Activated naive CD4-positive, alpha-beta T cell treated with anti-CD3 and anti-CD28 coated beads, Interleukin-2, amount 10 ng/mL, durations not matched to agents 7 days and 5 days (primary cell): Measurements from ENCODE around the gene BTBD18.
"Not testable (repeated sequence)": the region's sequence is repeated elsewhere in the genome, so short reads cannot be mapped to it uniquely, and the experiment has no call there.

Experiments used
- CTCF ChIA-PET: fragments of 350-600 bp; sonication (Branson Sonifier 250); formaldehyde crosslinking; loops from one replicate; lab custom pipeline; 2021; ENCODE audit warnings: antibody characterized with exemption; lab: Charles Lee
- DNase-seq: peaks from one replicate; pipeline ENCODE4 v3.0.0-alpha.2; 2020
- H3K27ac Mint-ChIP-seq: one replicate; pipeline ENCODE4 v1.8.0; 2021; ENCODE audit warnings: mild to moderate bottlenecking, moderate library complexity, mixed read lengths
- H3K27me3 Mint-ChIP-seq: one replicate; pipeline ENCODE4 v1.8.0; 2021; ENCODE audit warnings: mild to moderate bottlenecking, mixed read lengths
- H3K36me3 Mint-ChIP-seq: one replicate; pipeline ENCODE4 v1.8.0; 2021; ENCODE audit warnings: mixed read lengths
- H3K4me1 Mint-ChIP-seq: one replicate; pipeline ENCODE4 v1.8.0; 2021; ENCODE audit warnings: mixed read lengths
- H3K4me3 Mint-ChIP-seq: one replicate; pipeline ENCODE4 v1.8.0; 2021; ENCODE audit warnings: mild to moderate bottlenecking, moderate library complexity, mixed read lengths
- H3K9me3 Mint-ChIP-seq: one replicate; pipeline ENCODE4 v1.8.0; 2021; ENCODE audit warnings: mixed read lengths

Gene BTBD18

DNA sequence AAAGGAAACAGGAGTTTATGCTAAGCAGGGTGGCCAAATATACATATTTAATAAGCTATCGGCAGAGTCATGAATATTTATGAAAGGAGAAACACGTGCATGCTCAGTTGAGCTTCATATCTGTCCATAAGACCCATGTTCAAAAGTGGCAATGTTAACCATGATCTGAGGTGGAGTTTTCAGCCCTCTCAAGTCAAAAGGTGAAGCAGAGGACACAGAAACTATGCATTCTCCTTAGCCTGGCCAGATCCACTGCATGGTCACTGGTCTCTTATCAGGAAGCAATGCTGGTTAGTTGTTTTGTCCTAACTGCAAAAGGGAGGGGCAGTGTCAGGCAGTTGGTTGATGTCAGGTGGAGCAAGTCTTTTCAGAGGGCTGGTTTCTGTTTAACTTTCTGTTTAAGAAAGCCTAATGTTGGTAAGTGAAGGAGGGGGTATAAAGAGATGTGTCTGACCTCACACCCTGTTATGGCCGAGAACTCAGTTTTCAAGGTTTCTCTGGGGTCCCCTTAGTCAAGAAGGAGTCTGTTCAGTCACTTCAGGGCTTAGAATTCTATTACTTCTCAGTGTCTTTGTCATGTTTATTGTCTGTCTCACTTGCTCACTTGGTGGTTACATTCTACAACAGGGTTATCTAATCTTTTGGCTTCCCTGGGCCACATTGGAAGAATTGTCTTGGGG is 15.9 kb downstream of the BTBD18 start:
- H3K27ac Mint-ChIP-seq: peak overlapping the region; percentile 22
- peaks cover 30% of the 10 kb centered on the region for H3K36me3 Mint-ChIP-seq
- no peak for DNase-seq
- CTCF ChIA-PET: interaction anchor here (0.6 to 2.3 kb wide), 2 partner anchors 38 to 65 kb away, joined by 3 to 8 read pairs; no protein-coding TSS in a partner anchor
- no peaks in the 10 kb centered on the region for H3K9me3 Mint-ChIP-seq
- no peak overlapping the region for H3K4me3 Mint-ChIP-seq
- peaks cover 24% of the 10 kb centered on the region for H3K4me1 Mint-ChIP-seq
- H3K27me3 Mint-ChIP-seq: no peaks in the 10 kb centered on the region

DNA sequence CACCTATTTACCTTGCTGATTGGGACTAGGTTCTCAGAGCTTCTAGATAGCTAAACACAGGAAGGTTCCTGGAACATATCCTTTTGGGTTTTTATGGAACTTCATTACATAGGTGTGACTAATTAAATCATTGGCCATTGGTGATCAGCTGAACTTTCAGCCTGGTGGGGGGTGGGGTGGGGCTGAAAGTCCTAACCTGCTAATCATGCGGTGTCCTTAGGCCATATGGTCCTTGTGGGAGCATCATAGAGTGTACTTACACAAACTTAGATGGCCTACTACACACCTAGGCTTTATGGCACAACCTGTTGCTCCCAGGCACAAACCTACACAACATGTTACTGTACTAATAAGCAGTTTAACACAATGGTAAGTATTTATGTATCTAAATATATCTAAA is 19.0 kb downstream of the BTBD18 start:
- Mint-ChIP-seq H3K4me1 (peaks cover 14% of the 10 kb centered on the region), H3K36me3 (peaks cover 16% of the 10 kb centered on the region), H3K4me3 (no peak overlapping the region), H3K9me3 (no peaks in the 10 kb centered on the region), H3K27ac (no peak overlapping the region), H3K27me3 (no peaks in the 10 kb centered on the region)
- no peak for DNase-seq
- CTCF ChIA-PET: interaction anchor here (0.7 kb wide), 1 partner anchor 784 kb away, joined by 3 read pairs; no protein-coding TSS in a partner anchor

DNA sequence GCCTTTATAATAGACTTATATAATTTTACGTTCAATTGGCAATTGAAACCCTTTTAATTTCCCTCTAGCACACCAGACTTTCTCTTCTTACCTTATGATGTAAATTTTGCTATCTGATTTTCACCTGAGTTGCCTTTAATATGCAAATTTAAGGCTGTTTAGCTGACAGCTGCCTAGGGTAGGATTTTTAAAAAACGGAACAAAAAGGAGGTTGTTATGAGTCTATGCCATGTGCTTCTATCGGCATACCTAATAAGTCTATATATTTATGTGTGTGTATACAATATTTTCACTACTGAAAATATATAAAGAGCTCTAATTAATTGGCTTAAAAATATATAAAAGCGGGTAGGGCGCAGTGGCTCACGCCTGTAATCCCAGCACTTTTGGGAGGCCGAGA is 22.1 kb downstream of the BTBD18 start:
- CTCF ChIA-PET: interaction anchor here (2.1 kb wide), 1 partner anchor 71 kb away, joined by 6 read pairs; no protein-coding TSS in a partner anchor
- DNase-seq: no peak
- Mint-ChIP-seq H3K4me3 (no peak overlapping the region), H3K27me3 (no peaks in the 10 kb centered on the region), H3K4me1 (peaks cover 6% of the 10 kb centered on the region), H3K9me3 (no peaks in the 10 kb centered on the region), H3K36me3 (peaks cover 6% of the 10 kb centered on the region), H3K27ac (no peak overlapping the region)

DNA sequence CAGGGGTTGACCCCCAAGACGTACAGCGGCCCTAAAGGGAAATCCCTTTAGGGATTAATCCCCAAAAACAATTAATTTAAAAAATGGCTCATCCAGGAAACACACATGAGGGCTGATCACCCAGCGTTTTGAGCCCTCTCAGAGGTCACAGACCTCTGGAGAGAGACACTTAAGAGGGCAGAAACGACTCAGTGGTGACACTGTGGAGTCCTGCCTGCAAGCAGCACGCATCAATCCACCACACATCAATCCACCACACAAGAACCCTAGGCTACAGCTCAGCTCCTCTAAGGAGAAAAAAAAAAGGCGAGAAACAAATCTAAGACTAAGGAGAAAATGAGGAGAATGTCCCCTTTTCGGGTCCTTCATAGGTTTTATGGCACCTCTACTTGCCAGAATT is 22.8 kb downstream of the BTBD18 start:
- H3K9me3 Mint-ChIP-seq: no peaks in the 10 kb centered on the region
- no peaks in the 10 kb centered on the region for H3K27me3 Mint-ChIP-seq
- DNase-seq: no peak
- H3K4me3 Mint-ChIP-seq: no peak overlapping the region
- H3K27ac Mint-ChIP-seq: peak overlapping the region; percentile 24
- CTCF ChIA-PET: interaction anchor here (2.1 kb wide), 1 partner anchor 72 kb away, joined by 6 read pairs; no protein-coding TSS in a partner anchor
- H3K4me1 Mint-ChIP-seq: peaks cover 3% of the 10 kb centered on the region
- peaks cover 5% of the 10 kb centered on the region for H3K36me3 Mint-ChIP-seq

DNA sequence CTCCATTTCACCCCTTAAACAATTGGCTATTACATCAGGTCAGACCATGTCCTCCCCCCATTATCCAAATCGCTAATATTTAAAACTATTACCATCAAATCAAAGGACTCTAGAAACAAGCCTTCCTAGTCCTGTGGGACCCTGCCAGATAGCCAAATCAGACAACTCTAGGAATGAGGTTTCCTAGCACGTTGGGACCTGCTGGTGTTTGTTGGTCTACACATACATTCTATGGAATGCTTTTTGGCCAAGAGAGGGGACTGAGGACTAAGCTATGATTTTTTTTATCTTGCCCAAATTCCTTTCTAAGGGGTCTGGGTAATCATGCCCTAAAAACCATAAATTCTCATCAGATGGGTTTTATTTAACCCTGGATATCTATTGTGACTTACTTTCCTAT is 24.4 kb downstream of the BTBD18 start:
- no peak overlapping the region for H3K27ac Mint-ChIP-seq

DNA sequence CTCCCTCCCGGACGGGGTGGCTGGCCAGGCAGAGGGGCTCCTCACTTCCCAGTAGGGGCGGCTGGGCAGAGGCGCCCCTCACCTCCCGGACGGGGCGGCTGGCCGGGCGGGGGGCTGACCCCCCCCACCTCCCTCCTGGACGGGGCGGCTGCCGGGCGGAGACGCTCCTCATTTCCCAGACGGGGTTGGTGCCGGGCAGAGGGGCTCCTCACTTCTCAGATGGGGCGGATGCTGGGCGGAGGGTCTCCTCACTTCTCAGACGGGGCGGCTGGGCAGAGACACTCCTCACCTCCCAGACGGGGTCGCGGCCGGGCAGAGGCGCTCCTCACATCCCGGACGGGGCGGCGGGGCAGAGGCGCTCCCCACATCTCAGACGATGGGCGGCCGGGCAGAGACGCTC is 34.9 kb downstream of the BTBD18 start:
- peaks cover 10% of the 10 kb centered on the region for H3K36me3 Mint-ChIP-seq
- H3K4me3 Mint-ChIP-seq, H3K27ac Mint-ChIP-seq, H3K9me3 Mint-ChIP-seq, H3K27me3 Mint-ChIP-seq, DNase-seq, CTCF ChIA-PET: not testable (repeated sequence)
- peaks cover 18% of the 10 kb centered on the region for H3K4me1 Mint-ChIP-seq

More for the DNA sequence above, 24.4 kb downstream of the BTBD18 start:
- DNase-seq: no peak
- Mint-ChIP-seq H3K27me3 (no peaks in the 10 kb centered on the region), H3K4me3 (no peak overlapping the region), H3K9me3 (no peaks in the 10 kb centered on the region), H3K4me1 (peaks cover 3% of the 10 kb centered on the region), H3K36me3 (peaks cover 5% of the 10 kb centered on the region)
- CTCF ChIA-PET: no interaction called here

DNA sequence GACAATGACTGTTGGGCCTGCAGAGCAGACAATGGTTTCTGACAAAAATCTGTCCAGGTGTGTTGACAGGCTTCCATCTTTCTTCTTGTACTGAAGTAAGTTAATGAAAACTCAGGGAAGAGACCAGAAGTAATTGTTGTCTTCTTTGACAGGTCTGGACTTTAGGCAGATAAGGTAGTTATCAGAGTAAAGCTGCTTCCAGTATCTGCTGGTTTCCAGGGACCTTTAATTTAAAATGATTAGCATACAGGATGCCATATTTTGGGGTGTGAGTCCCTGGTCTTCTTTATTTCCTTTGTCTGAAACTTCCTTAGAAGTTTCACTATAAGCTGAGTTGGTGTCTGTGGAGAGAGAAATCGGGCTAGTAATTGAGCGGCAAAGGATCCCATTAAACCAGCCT is 37.8 kb downstream of the BTBD18 start:
- Mint-ChIP-seq H3K4me3 (peak overlapping the region; percentile 95), H3K36me3 (peaks cover 15% of the 10 kb centered on the region), H3K9me3 (no peaks in the 10 kb centered on the region), H3K27ac (peak overlapping the region; percentile 1), H3K27me3 (no peaks in the 10 kb centered on the region), H3K4me1 (peaks cover 37% of the 10 kb centered on the region)
- no peak for DNase-seq
- CTCF ChIA-PET: interaction anchor here (0.6 to 2.7 kb wide), 2 partner anchors 87 to 915 kb away, joined by 3 to 15 read pairs; no protein-coding TSS in a partner anchor

DNA sequence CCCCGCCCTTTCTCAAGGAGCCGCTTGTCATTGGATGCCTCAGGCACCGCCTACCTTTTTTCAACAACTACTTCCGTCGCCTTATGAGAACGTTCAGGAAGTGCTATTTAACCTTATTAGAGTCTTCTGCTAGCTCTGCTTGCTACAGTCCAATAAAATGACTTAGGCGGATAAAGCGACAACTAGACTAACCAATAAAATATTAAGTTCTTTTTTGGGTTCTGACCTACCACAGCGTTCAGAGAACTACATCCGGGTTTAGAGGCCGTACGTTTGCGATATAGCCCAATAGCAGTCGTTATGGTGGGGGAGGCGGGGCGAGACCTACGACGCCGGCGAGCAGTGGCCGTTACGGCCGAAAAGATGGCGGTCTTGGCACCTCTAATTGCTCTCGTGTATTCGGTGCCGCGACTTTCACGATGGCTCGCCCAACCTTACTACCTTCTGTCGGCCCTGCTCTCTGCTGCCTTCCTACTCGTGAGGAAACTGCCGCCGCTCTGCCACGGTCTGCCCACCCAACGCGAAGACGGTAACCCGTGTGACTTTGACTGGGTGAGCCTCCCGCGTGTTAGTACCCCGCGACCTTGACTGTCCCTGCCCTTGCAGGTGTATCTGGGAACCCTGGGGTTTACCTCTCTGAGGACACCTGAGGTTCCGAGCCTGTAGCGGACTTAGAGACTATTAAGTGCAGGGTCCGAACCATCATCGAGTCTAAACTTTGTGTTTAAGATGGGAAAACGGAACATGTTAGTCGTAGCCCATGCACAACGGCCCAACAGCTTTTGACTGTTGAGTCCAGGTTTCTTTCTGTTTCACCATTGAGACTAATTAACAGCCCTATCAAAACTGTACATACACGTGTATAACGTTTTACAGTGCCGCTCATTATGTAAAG is 39.1 kb downstream of the BTBD18 start, which contains the start of gene TMX2:
TMX2 (plus strand) TSS at position 338 of the 895 bp plus-strand sequence; CDS start at position 364, 26 bp downstream.
- Mint-ChIP-seq H3K4me1 (peaks cover 44% of the 10 kb centered on the region), H3K4me3 (peak within 1 kb of the TSS; percentile 95), H3K27ac (peak within 1 kb of the TSS; percentile 95), H3K27me3 (no peaks in the 10 kb centered on the region), H3K36me3 (peaks cover 14% of the 10 kb centered on the region), H3K9me3 (no peaks in the 10 kb centered on the region)
- CTCF ChIA-PET: interaction anchor here (2.7 kb wide), 1 partner anchor 88 kb away, joined by 15 read pairs; no protein-coding TSS in a partner anchor
- DNase-seq: peak; percentile 95

DNA sequence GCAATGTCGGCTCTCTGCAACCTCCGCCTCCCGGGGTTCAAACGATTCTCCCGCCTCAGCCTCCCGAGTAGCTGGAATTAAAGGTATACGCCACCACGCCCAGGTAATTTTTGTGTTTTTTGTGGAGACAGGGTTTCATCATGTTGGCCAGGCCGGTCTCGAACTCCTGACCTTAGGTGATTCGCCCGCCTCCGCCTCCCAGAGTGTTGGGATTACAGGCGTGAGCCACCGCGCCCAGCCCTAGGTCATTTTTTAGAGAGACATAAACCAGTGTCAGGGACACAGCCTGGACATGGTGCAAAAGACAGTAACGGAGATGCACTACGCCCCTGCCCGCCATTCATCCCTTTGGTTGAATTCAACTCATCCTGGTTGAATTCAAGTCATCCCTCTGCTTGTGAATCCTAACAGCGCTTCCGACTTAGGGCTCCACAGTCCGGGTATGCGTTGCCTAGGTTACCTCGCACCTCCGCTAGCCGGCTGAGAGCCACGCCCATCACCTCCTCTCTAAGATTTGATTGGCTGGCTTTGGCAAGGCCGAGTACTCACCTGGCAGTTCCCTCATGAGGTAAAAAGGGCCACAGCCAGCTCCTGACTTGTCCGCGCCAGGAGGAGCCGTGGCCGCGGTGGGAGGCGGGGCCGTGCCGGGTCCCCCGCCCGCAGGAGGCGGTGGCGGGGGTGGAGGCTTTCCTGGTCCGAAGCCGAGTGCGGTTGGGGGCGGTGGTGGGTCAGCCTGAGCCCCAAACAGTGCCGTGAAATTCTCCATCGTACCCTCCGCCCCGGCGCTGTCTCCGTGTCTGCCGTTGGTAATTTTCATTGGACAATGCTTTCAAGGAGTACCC is 40.0 kb downstream of the BTBD18 start, which contains the start of gene MED19:
MED19 (minus strand) TSS at position 802 of the 842 bp plus-strand sequence; CDS start at position 766, 36 bp downstream.
- CTCF ChIA-PET: no interaction called here
- Mint-ChIP-seq H3K27ac (peak within 1 kb of the TSS; percentile 95), H3K27me3 (no peaks in the 10 kb centered on the region), H3K4me1 (peaks cover 44% of the 10 kb centered on the region), H3K36me3 (peaks cover 14% of the 10 kb centered on the region), H3K4me3 (peak within 1 kb of the TSS; percentile 95), H3K9me3 (no peaks in the 10 kb centered on the region)
- DNase-seq: peak; percentile 88

DNA sequence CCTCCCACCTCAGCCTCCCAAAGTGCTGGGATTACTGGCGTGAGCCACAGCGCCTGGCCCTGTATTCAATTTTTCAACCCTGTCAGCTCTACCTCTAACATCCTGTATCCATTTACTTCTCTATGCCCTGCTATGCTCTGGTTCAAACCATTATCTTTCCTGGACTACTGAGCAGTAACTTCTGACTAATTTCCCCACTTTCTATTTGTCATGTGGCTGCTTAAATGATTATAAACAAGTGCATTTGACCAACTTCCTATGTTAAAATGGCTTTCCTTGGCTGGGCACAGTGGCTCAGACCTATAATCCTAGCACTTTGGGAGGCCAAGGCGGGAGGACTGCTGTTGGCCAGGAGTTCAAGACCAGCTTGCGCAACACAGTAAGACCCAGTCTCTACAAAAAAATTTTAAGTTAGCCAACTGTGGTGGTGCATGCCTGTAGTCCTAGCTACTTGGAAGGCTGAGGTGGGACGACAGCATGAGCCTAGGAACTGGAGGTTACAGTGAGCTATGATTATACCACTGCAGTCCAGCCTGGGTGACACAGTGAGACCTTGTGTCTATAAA is 41.7 kb downstream of the BTBD18 start:
- Mint-ChIP-seq H3K4me3 (no peak overlapping the region), H3K27ac (peak overlapping the region; percentile 12), H3K36me3 (peaks cover 18% of the 10 kb centered on the region), H3K4me1 (peaks cover 44% of the 10 kb centered on the region), H3K9me3 (no peaks in the 10 kb centered on the region), H3K27me3 (no peaks in the 10 kb centered on the region)
- DNase-seq: no peak
- CTCF ChIA-PET: interaction anchor here (0.7 to 3.2 kb wide), 4 partner anchors 32 to 95 kb away, joined by 3 to 19 read pairs (median 4); partner anchors contain the start of gene SELENOH

DNA sequence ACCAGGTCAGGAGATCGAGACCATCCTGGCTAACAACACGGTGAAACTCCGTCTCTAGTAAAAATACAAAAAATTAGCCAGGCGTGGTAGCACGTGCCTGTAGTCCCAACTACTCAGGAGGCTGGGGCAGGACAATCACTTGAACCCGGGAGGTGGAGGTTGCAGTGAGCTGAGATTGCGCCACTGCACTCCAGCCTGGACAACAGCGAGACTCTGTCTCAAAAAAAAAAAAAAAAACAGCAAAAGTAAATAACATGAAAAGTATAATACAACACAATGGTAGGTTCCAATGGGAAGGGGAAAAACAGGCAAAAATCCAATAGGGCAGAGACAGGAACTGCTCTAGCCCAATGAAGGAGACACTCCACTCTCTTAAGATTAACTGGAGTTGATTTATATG is 46.2 kb downstream of the BTBD18 start:
- peaks cover 15% of the 10 kb centered on the region for H3K4me1 Mint-ChIP-seq
- CTCF ChIA-PET: interaction anchor here (1.1 kb wide), 1 partner anchor 43 kb away, joined by 3 read pairs; no protein-coding TSS in a partner anchor
- not testable (repeated sequence) for DNase-seq, H3K27me3 Mint-ChIP-seq, H3K27ac Mint-ChIP-seq, H3K4me3 Mint-ChIP-seq, H3K9me3 Mint-ChIP-seq
- H3K36me3 Mint-ChIP-seq: peaks cover 45% of the 10 kb centered on the region

DNA sequence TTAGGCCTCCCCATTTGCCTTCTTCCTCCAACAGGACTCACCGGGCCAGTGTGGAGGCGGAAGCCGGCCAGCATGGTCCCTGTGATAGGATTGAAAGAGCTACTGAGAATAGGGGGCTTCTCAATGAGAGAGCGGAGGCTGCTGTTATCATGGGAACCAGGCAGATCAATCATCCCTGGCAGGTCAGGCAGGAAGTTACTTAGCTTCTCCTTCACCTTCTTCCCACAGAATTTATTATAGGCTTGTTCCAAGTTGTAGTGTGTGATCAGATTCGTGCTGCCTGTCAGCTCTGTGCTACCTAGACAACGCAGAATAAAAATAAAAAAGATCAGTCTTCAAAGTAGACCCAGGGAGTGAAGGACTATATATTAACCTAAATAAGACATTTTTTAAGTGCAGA is 46.7 kb downstream of the BTBD18 start:
- H3K36me3 Mint-ChIP-seq: peaks cover 47% of the 10 kb centered on the region
- H3K9me3 Mint-ChIP-seq: no peaks in the 10 kb centered on the region
- no peak for DNase-seq
- CTCF ChIA-PET: no interaction called here
- no peaks in the 10 kb centered on the region for H3K27me3 Mint-ChIP-seq
- H3K4me1 Mint-ChIP-seq: peaks cover 12% of the 10 kb centered on the region
- H3K27ac Mint-ChIP-seq: no peak overlapping the region
- no peak overlapping the region for H3K4me3 Mint-ChIP-seq

DNA sequence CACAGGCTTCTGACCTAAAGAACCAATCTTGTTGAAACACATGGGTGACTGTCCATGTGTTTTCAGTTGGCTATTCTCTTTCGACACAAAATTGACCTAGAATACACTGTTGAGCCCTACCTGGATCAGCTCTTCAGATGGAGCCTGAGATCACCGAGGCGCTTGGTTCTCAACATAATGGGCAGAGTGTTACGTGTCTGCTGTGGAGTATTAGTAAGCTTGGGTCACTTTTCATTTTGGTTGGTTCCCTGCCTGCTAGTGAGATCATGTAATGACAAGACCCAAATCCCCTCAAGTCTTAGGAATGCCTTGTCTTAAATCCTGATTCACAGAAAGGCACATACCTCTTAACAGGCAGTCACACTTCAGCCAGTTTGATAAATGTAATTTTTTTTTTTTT is 48.3 kb downstream of the BTBD18 start:
- CTCF ChIA-PET: interaction anchor here (1.3 kb wide), 1 partner anchor 97 kb away, joined by 4 read pairs; no protein-coding TSS in a partner anchor
- no peak overlapping the region for H3K27ac Mint-ChIP-seq
- H3K36me3 Mint-ChIP-seq: peaks cover 56% of the 10 kb centered on the region

More for the DNA sequence above, 48.3 kb downstream of the BTBD18 start:
- H3K27me3 Mint-ChIP-seq: no peaks in the 10 kb centered on the region
- no peaks in the 10 kb centered on the region for H3K9me3 Mint-ChIP-seq
- no peak overlapping the region for H3K4me3 Mint-ChIP-seq
- no peak for DNase-seq
- peaks cover 4% of the 10 kb centered on the region for H3K4me1 Mint-ChIP-seq
